ENCODE results near the gene HARBI1.

HARBI1 gene

GRCh38 chr11:46594374-46594700, 22.7 kb downstream of the HARBI1 start:
- peaks cover 35% of the 10 kb centered on the region for H4K20me1 ChIP-seq (ENCODE audit: insufficient read depth, low read length, poor library complexity, severe bottlenecking)
- H3K27me3 ChIP-seq (ENCODE audit: insufficient read depth, low read length, poor library complexity, severe bottlenecking), result no peaks in the 10 kb centered on the region
- H3K9ac ChIP-seq (ENCODE audit: low read depth, low read length, poor library complexity, severe bottlenecking), result peak overlapping the region; percentile 77

DNA sequence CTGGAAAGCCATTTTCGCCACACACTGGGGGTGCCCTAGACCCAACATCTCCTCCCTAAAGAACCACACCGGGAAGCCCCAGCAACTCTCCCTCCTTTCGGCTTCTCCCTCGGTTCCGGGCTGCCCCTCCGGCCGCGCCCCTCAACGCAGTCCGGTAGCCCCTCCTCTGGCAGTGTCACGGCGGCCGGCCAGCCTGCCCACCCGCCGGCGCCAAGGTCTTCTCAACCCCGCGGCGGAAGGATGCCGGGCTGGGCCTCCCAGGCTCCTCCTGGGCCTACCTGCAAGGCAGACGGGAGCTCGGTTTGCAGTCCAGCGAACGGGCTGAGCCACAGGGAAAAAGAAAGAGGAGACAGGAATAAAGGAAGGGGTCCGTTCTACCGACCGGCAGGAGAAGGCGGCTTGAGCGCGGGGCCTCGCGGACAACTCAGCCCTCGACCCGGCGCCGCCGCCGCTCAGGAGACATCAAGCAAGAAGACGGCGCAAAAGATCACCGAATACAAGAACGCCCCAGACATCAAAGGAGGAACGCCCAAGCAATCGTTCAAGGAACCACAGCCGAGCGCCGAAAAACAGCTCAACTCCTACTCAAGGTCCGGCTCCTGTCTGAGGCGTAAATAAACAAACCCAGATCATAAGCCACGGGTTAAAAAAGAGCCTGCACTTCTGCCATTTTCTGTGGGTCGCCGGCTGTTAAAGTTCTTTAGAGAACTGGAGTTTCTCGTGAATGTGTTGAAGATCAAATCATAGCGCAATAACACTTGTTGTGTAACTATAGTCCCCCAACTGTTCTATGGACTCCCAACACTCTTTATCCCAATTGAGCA, 23.3 kb downstream of the HARBI1 start, which contains the start of gene AMBRA1:
Gene AMBRA1, minus strand, starts transcription at position 474 of the 824 bp plus-strand sequence. CDS start 45,643 bp downstream, outside the sequence.
- Histone ChIP-seq H3K4me1 (ENCODE audit: insufficient read depth, low read length, poor library complexity, severe bottlenecking) (peaks cover 40% of the 10 kb centered on the region), H3K79me2 (ENCODE audit: insufficient read depth, low read length) (peaks cover 51% of the 10 kb centered on the region), H3K36me3 (ENCODE audit: insufficient read depth, low read length) (no peaks in the 10 kb centered on the region), H3K4me3 (ENCODE audit: low read length, poor library complexity, severe bottlenecking) (peak within 1 kb of the TSS; percentile 91), H3K27me3 (ENCODE audit: insufficient read depth, low read length, poor library complexity, severe bottlenecking) (no peaks in the 10 kb centered on the region), H4K20me1 (ENCODE audit: insufficient read depth, low read length, poor library complexity, severe bottlenecking) (peaks cover 41% of the 10 kb centered on the region), H3K9me3 (ENCODE audit: insufficient read depth, low read depth, low read length) (no peaks in the 10 kb centered on the region), H3F3A (ENCODE audit: low read depth) (no peaks in the 10 kb centered on the region), H2AFZ (ENCODE audit: low read length) (peak within 1 kb of the TSS; percentile 96), H3K4me2 (ENCODE audit: low read depth, low read length, poor library complexity, severe bottlenecking) (peak within 1 kb of the TSS; percentile 98), H3K9ac (ENCODE audit: low read depth, low read length, poor library complexity, severe bottlenecking) (peak within 1 kb of the TSS; percentile 77), H3K9me2 (replicated peaks; ENCODE audit: low read depth, low read length) (no peaks in the 10 kb centered on the region)
- TF ChIP-seq EZH2phosphoT487 (IDR thresholded peaks at IDR 0.05; ENCODE audit: borderline replicate concordance), result no peak
- TF ChIP-seq, protein P1, sequence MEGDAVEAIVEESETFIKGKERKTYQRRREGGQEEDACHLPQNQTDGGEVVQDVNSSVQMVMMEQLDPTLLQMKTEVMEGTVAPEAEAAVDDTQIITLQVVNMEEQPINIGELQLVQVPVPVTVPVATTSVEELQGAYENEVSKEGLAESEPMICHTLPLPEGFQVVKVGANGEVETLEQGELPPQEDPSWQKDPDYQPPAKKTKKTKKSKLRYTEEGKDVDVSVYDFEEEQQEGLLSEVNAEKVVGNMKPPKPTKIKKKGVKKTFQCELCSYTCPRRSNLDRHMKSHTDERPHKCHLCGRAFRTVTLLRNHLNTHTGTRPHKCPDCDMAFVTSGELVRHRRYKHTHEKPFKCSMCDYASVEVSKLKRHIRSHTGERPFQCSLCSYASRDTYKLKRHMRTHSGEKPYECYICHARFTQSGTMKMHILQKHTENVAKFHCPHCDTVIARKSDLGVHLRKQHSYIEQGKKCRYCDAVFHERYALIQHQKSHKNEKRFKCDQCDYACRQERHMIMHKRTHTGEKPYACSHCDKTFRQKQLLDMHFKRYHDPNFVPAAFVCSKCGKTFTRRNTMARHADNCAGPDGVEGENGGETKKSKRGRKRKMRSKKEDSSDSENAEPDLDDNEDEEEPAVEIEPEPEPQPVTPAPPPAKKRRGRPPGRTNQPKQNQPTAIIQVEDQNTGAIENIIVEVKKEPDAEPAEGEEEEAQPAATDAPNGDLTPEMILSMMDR (conservative IDR thresholded peaks at IDR 0.05; ENCODE audit: low read length), result no peak

More at GRCh38 chr11:46594374-46594700, 22.7 kb downstream of the HARBI1 start:
- TF ChIP-seq EZH2phosphoT487 (IDR thresholded peaks at IDR 0.05; ENCODE audit: borderline replicate concordance), result no peak
- TF ChIP-seq, protein P1 (conservative IDR thresholded peaks at IDR 0.05; ENCODE audit: low read length), result no peak
- H3F3A ChIP-seq (ENCODE audit: low read depth), result no peaks in the 10 kb centered on the region
- H3K9me2 ChIP-seq (replicated peaks; ENCODE audit: low read depth, low read length), result no peaks in the 10 kb centered on the region
- H3K79me2 ChIP-seq (ENCODE audit: insufficient read depth, low read length), result peaks cover 45% of the 10 kb centered on the region
- H3K4me3 ChIP-seq (ENCODE audit: low read length, poor library complexity, severe bottlenecking), result peak overlapping the region; percentile 91
- H3K9me3 ChIP-seq (ENCODE audit: insufficient read depth, low read depth, low read length), result no peaks in the 10 kb centered on the region
- H3K4me2 ChIP-seq (ENCODE audit: low read depth, low read length, poor library complexity, severe bottlenecking), result peak overlapping the region; percentile 98
- peak overlapping the region; percentile 96 for H2AFZ ChIP-seq (ENCODE audit: low read length)
- no peaks in the 10 kb centered on the region for H3K36me3 ChIP-seq (ENCODE audit: insufficient read depth, low read length)
- peaks cover 35% of the 10 kb centered on the region for H3K4me1 ChIP-seq (ENCODE audit: insufficient read depth, low read length, poor library complexity, severe bottlenecking)

DNA sequence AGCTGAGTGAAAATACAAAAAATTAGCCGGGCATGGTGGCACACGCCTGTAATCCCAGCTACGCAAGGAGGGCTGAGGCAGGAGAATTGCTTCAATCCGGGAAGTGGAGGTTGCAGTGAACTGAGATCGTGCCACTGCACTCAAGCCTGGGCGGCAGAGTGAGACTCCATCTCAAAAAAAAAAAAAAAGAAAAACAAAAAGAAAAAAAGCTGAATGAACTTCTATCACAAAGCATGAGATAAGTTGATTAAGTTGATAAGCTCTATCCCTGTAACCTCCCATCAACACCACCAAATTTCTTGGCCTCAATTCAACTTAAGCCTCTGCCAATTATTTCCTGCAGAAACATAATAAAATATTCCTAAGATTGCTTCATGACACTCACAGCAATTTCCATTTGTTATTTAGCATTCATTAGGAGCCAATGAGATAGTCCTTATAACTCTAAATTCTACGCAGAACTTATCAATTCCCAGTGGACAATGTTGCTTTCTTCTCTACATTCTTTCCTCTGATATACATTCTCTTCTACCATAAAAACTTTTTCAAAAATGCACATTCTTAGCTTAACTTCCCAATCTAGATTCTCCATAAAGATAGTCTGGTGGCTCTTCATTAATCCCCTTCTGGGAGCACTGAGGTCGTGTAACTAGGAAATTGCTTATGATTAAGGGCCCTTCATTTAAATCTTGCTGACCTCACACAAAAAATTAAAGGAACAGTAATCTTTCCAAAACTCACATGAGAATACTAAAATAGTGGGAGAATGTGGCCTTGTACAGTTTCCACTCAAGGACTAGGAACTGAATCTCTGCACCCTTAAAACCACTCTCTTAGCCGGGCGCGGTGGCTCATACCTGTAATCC, 26.1 kb downstream of the HARBI1 start:
- H3K27me3 ChIP-seq (ENCODE audit: insufficient read depth, low read length, poor library complexity, severe bottlenecking), result no peaks in the 10 kb centered on the region
- TF ChIP-seq EZH2phosphoT487 (IDR thresholded peaks at IDR 0.05; ENCODE audit: borderline replicate concordance), result no peak
- TF ChIP-seq, protein P1 (conservative IDR thresholded peaks at IDR 0.05; ENCODE audit: low read length), result no peak
- no peaks in the 10 kb centered on the region for H3K9me2 ChIP-seq (replicated peaks; ENCODE audit: low read depth, low read length)
- H2AFZ ChIP-seq (ENCODE audit: low read length), result no peak overlapping the region
- H4K20me1 ChIP-seq (ENCODE audit: insufficient read depth, low read length, poor library complexity, severe bottlenecking), result peaks cover 43% of the 10 kb centered on the region
- H3F3A ChIP-seq (ENCODE audit: low read depth), result no peaks in the 10 kb centered on the region
- no peaks in the 10 kb centered on the region for H3K36me3 ChIP-seq (ENCODE audit: insufficient read depth, low read length)
- peak overlapping the region; percentile 98 for H3K4me2 ChIP-seq (ENCODE audit: low read depth, low read length, poor library complexity, severe bottlenecking)
- peaks cover 77% of the 10 kb centered on the region for H3K79me2 ChIP-seq (ENCODE audit: insufficient read depth, low read length)
- peak overlapping the region; percentile 91 for H3K4me3 ChIP-seq (ENCODE audit: low read length, poor library complexity, severe bottlenecking)
- peak overlapping the region; percentile 32 for H3K9ac ChIP-seq (ENCODE audit: low read depth, low read length, poor library complexity, severe bottlenecking)
- H3K4me1 ChIP-seq (ENCODE audit: insufficient read depth, low read length, poor library complexity, severe bottlenecking), result peaks cover 41% of the 10 kb centered on the region
- no peaks in the 10 kb centered on the region for H3K9me3 ChIP-seq (ENCODE audit: insufficient read depth, low read depth, low read length)
